Measurements from ENCODE around the gene ZCCHC24. TPM values are rescaled to one million over a fixed set of nuclear protein-coding genes. Genes with fewer than 3 reads are reported as not detected.

Gene ZCCHC24
- polyA plus RNA-seq, 1 of the 3 experiments (the other 2 are of a cell fraction): 15.8 TPM

- Histone ChIP-seq H3K9me2 (no peaks in the 10 kb centered on the region), H3K36me3 (replicated peaks in 1 of 2; ENCODE audit: control insufficient read depth in 1 of 2, insufficient read depth in 2 of 2, low read length in 1 of 2) (peaks cover under 1 to 4% of the 10 kb centered on the region in 2 experiments), H3K4me2 (no peak overlapping the region), H3K9me3 (no peaks in the 10 kb centered on the region), H3K27me3 (ENCODE audit: insufficient read depth) (no peaks in the 10 kb centered on the region), H3F3A (replicated peaks; ENCODE audit: insufficient read depth) (no peaks in the 10 kb centered on the region), H3K4me1 (ENCODE audit: control insufficient read depth in 1 of 2, insufficient read depth in 2 of 2, low read depth in 1 of 2, low read length in 1 of 2) (peaks cover 4 to 14% of the 10 kb centered on the region in 2 experiments; a peak in 1 of 4 replicates), H3K79me2 (ENCODE audit: insufficient read depth) (no peaks in the 10 kb centered on the region), H2AFZ (ENCODE audit: low read depth) (no peak overlapping the region), H3K27ac (ENCODE audit: low read depth in 2 of 2, low read length in 1 of 2) (no peak overlapping the region), H3K9ac (no peak overlapping the region), H4K20me1 (ENCODE audit: insufficient read depth) (no peaks in the 10 kb centered on the region), H3K4me3 (ENCODE audit: low read depth in 2 of 2, low read length in 1 of 2) (no peak overlapping the region)
- 95% methylated on average over 14 of the region's 14 CpGs for WGBS (ENCODE audit: low lambda C conversion rate)
- ChIA-PET CTCF (interaction anchor here (1.1 kb wide), 1 partner anchor 40 kb away, joined by 3 read pairs; no protein-coding TSS in a partner anchor), POLR2A (no interaction called here)
- TF ChIP-seq FOSL2 (IDR thresholded peaks at IDR 0.05; ENCODE audit: borderline replicate concordance, low read depth): no peak
- TF ChIP-seq GATA2 (CRISPR knock-in tag; IDR thresholded peaks at IDR 0.05): no peak
- TF ChIP-seq RFX5 (IDR thresholded peaks at IDR 0.05; ENCODE audit: low read length): no peak
- TF ChIP-seq, protein P1, sequence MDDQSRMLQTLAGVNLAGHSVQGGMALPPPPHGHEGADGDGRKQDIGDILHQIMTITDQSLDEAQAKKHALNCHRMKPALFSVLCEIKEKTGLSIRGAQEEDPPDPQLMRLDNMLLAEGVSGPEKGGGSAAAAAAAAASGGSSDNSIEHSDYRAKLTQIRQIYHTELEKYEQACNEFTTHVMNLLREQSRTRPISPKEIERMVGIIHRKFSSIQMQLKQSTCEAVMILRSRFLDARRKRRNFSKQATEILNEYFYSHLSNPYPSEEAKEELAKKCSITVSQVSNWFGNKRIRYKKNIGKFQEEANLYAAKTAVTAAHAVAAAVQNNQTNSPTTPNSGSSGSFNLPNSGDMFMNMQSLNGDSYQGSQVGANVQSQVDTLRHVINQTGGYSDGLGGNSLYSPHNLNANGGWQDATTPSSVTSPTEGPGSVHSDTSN (IDR thresholded peaks at IDR 0.05): no peak
- TF ChIP-seq TCF12 (IDR thresholded peaks at IDR 0.05): no peak
- TF ChIP-seq GABPA (IDR thresholded peaks at IDR 0.05; ENCODE audit: low read depth): no peak
- no peak for TF ChIP-seq RXRA (IDR thresholded peaks at IDR 0.05; ENCODE audit: borderline replicate concordance, low read depth)
- peak; percentile 18 for DNase-seq
These were observed 60.5 kb downstream of the ZCCHC24 start for GRCh38 chr10:79384773-79385391.

DNA sequence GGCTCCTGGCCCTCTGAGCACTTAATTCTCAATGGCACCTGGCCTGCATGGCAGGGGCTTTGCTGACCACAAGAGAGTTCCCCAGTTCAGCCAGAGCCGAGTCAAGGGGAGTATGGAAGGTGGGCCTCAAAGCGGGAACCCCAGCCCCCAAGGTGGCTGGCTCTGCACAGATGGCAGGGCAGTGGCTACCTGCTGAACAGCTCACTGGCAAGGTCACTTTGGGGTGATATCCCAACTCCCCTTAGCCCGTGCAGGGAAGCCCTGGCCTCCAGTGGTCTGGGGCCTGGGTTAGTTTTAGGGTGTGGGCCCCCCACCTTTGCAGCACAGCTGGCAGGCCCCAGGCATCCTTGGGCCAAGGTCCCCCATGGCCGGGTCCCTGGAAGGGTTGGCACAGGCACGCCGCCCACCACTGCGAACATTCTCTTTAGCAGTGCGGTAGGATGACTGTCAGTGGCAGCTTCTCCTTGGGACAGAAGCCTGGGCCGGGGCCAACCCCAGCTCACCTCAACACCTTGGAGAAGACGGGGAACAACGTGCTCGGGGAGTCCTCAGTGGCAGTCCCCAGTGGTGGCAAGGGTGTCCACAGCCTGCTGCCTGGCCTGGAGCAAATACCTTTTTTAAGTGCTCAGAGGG, 61.3 kb downstream of the ZCCHC24 start:
- H3K4me2 ChIP-seq: no peak overlapping the region
- TF ChIP-seq SIN3A (IDR thresholded peaks at IDR 0.05; ENCODE audit: borderline replicate concordance, low read depth, low read length) (no peak), RAD21 (IDR thresholded peaks at IDR 0.05; ENCODE audit: low read length) (no peak), GABPA (IDR thresholded peaks at IDR 0.05; ENCODE audit: low read depth) (no peak), YY1 (IDR thresholded peaks at IDR 0.05; ENCODE audit: low read depth) (no peak), ELF1 (IDR thresholded peaks at IDR 0.05) (no peak), NRF1 (IDR thresholded peaks at IDR 0.05; ENCODE audit: low read depth, low read length) (no peak), EP300 (IDR thresholded peaks at IDR 0.05; ENCODE audit: borderline replicate concordance in 1 of 2, low read depth in 1 of 2, low read length in 1 of 2) (no peak), MXI1 (IDR thresholded peaks at IDR 0.05; ENCODE audit: low read depth, low read length) (no peak), USF1 (IDR thresholded peaks at IDR 0.05; ENCODE audit: borderline replicate concordance, low read depth) (no peak), RXRA (IDR thresholded peaks at IDR 0.05; ENCODE audit: borderline replicate concordance, low read depth) (no peak), FOSL2 (IDR thresholded peaks at IDR 0.05; ENCODE audit: borderline replicate concordance, low read depth) (no peak)
- ChIA-PET CTCF (interaction anchor here (2.2 to 5.5 kb wide), 2 partner anchors 10 to 84 kb away, joined by 20 to 24 read pairs; no protein-coding TSS in a partner anchor), POLR2A (no interaction called here)
- H3K9ac ChIP-seq: no peak overlapping the region
- H3F3A ChIP-seq (replicated peaks; ENCODE audit: insufficient read depth): no peaks in the 10 kb centered on the region
- no peak overlapping the region for H3K4me3 ChIP-seq (ENCODE audit: low read depth in 2 of 2, low read length in 1 of 2)
- H3K27ac ChIP-seq (ENCODE audit: low read depth in 2 of 2, low read length in 1 of 2): no peak overlapping the region
- H3K27me3 ChIP-seq (ENCODE audit: insufficient read depth): no peaks in the 10 kb centered on the region
- peak; percentile 19 for DNase-seq
- WGBS (ENCODE audit: low lambda C conversion rate): 100% methylated on average over 3 of the region's 12 CpGs
- H3K9me3 ChIP-seq: no peaks in the 10 kb centered on the region
- peaks cover 4 to 19% of the 10 kb centered on the region in 2 experiments; a peak in 1 of 4 replicates for H3K4me1 ChIP-seq (ENCODE audit: control insufficient read depth in 1 of 2, insufficient read depth in 2 of 2, low read depth in 1 of 2, low read length in 1 of 2)
- peaks cover 0 to 4% of the 10 kb centered on the region in 2 experiments for H3K36me3 ChIP-seq (replicated peaks in 1 of 2; ENCODE audit: control insufficient read depth in 1 of 2, insufficient read depth in 2 of 2, low read length in 1 of 2)
- H2AFZ ChIP-seq (ENCODE audit: low read depth): no peak overlapping the region
- H3K79me2 ChIP-seq (ENCODE audit: insufficient read depth): no peaks in the 10 kb centered on the region
- H3K9me2 ChIP-seq: no peaks in the 10 kb centered on the region
- no peaks in the 10 kb centered on the region for H4K20me1 ChIP-seq (ENCODE audit: insufficient read depth)

Data from SK-N-SH (cell line).